Measurements from ENCODE around the gene WIZ.

Gene WIZ

GRCh38 chr19:15374105-15374651, 75.6 kb downstream of the WIZ start:
- no peak for DNase-seq (ENCODE audit: low read depth)

DNA sequence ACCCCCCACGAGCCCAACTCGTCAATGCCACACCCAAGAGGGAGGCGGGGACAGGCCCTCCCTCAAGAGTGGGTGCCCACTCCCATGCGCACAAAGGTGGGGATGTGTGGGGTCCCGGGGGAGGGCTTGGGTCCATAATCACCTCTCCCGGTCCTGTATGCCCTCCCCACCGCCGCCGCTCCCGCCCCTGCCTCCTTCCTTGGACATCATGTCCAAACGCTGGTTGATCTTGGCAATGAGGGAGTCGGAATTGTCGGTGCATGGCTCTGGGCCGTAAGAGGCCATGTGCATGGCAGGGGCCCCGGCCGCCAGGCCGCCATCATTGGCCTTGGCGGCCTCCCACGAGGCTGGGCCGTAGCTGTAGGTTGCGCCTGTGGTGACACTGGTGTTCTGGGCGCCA, 76.1 kb downstream of the WIZ start:
- DNase-seq (ENCODE audit: low read depth): no peak

DNA sequence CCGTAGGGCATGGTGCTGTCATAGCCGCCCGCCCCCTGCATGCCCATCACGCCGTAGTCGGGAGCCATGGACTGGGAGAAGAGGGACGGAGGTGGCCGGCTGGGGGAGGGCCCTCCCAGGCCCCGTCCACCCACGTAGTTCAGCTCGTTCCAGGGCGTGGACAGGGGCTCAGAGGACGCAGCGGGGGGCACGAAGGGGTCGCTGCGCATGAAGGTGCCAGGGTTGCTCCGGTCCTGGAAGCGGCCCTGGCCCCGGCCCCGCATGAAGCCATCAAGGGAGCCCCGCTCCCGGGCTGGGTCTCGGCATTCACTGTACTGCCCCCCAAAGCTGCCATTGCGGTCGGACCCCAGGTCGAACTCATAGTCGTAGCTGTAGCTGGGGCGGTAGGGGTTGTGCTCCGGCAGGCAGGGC, 76.9 kb downstream of the WIZ start:
- no peak for DNase-seq (ENCODE audit: low read depth)

- no peak for DNase-seq (ENCODE audit: low read depth)
These were observed 77.3 kb downstream of the WIZ start for GRCh38 chr19:15372470-15372869.

GRCh38 chr19:15371786-15372380, 77.9 kb downstream of the WIZ start:
- no peak for DNase-seq (ENCODE audit: low read depth)

DNA sequence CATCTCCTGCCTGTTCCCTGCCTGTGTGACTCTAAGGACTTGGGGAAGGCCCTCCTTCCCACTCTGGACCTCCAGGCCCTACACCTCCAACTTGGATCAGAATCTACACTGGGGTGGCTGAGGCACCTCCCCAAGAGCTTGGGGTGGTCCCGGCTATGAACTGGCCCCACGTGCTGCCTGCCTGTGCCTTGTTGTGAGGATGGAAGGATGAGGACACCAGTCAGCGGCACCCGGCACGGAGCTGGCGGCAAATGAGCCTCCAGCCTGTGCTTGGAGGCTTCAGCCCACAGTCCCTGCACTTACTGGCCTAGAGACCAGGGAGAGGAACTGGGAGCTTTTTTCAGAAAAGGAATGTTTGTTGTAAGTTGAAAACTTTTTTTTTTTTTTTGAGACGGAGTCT, 78.6 kb downstream of the WIZ start:
- no peak for DNase-seq (ENCODE audit: low read depth)
